Epidermal melanocyte (primary cell): ENCODE measurements around the gene KLRC1.
"Not testable (repeated sequence)": the region's sequence is repeated elsewhere in the genome, so short reads cannot be mapped to it uniquely, and the experiment has no call there.

Experiments used
- DNase-seq: peaks from one replicate; pipeline ENCODE4 v3.0.0; 2011; ENCODE audit warnings: low spot score; ENCODE audit not compliant: insufficient read length

The KLRC1 gene

GRCh38 chr12:10422159-10422558 is 31.0 kb downstream of the KLRC1 start:
- not testable (repeated sequence) for DNase-seq

DNA sequence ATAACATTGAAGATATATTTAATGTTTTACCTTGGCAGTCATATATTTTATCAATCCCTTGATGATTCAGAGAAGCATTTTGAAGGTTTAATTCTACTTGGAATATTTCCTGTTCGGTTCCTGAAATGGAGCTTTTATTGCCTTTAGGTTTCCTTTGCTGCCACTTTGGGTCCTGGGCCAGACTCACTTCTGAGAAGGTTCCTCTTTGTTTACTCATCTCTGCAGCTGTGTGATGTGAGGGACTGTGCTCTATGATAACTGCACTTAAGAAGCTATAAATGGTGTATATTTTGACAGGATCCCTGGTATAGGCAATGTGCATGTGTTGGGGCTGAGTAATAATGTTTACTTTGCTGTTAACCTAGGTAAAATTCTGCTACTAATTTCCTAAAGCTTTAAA is 32.8 kb downstream of the KLRC1 start, which contains the start of gene KLRC3:
Gene KLRC3 (minus strand): TSS at position 262 of the 400 bp plus-strand sequence. CDS start 45 bp downstream, at position 217.
- DNase-seq, result not testable (repeated sequence)

- DNase-seq, result no peak
These were observed 43.8 kb downstream of the KLRC1 start, which contains the start of gene KLRC4 for GRCh38 chr12:10409392-10409791. TSS of gene KLRC4 (minus strand) at chr12:10409757. CDS start at chr12:10409575, 182 bp downstream.

DNA sequence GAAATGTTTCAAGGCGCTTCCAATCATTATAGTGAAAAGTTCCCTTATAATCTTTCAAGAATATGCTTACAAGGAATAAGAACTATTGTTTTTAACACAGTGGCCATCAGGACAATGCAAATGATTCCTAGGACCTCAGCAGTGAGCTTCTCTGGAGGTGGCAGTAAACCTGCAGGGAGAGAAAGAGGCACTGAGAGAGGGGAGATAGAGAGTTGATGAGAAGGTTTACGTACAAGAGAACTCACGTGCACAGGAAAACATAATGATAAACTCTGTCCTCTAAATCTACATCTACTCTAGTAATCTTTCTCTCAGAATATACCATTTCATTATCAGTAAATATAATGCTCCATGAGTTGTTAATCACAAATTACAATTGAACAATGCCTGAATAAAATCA is 44.3 kb downstream of the KLRC1 start:
- no peak for DNase-seq

GRCh38 chr12:10406725-10407124 is 46.5 kb downstream of the KLRC1 start:
- DNase-seq, result no peak

DNA sequence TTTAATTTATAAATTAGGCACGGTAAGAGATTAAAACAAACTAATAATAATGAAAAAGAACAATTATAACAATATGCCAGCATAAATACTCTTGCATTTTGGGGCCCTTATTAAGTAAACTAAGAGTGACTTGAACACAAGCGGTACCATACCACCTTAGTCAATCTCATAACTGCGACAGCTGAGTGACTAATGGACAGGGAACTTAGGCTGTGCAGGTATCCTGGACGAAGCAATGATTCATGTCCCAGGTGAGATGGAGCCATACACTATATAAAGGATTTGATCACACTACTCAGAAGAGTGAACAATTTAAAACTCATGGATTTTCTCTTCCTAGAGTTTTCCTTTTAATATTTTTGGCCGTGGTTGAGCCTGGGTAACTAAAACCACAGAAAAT is 47.9 kb downstream of the KLRC1 start:
- no peak for DNase-seq

DNA sequence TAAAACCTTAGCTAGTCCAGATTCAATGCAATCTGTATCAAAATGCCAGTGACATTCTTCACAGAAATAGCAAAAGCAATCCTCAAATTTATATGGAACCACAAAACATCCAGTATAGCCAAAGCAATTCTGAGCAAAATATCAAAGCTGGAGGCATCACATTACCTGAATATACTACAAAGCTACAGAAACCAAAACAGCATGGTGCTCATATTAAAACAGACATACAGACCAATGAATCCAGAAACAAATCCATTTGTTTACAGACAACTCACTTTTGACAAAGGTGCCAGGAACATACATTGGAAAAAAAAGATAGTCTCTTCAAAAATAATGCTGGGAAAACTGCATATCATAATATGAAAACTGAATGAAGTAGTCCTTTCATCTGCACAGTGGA is 48.4 kb downstream of the KLRC1 start:
- DNase-seq, result no peak

GRCh38 chr12:10400829-10401228 is 52.3 kb downstream of the KLRC1 start:
- DNase-seq, result no peak

- no peak for DNase-seq
These were observed 55.0 kb downstream of the KLRC1 start for GRCh38 chr12:10398168-10398567.

DNA sequence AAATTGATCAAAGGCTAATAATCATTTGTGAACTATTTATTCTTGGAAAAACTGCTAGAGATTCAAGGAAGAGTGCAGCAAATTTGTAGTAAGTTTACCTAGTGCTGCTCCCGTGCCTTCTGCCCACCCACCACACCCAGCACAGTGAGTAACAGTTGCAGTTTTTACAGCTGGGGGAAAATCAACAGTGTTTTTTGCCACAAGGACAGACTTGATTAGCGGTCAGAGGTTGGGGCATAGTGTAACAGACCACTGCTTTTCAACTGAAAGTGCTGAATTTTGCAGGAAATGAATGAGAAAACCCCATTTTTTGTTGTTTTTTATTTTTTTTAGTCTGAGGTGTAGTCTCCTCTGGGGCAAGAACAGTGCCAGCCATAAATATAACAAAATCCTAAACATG is 55.9 kb downstream of the KLRC1 start:
- DNase-seq, result no peak

DNA sequence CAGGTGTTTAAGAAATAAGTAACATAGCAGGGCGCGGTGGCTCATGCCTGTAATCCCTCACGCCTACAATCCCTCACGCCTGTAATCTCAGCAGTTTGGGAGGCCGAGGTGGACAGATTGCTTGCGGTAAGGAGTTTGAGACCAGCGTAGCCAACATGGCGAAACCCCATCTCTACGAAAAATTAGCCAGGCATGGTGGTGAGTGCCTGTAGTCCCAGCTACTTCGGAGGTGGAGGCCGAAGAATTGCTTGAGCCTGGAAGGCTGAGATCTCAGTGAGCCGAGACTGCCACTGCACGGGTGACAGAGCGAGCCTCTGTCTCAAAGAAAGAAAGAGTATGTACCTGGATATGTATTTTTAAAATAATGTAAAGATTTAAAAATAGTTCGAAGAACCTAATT is 57.0 kb downstream of the KLRC1 start:
- DNase-seq, result not testable (repeated sequence)
